ENCODE data around the gene CDH23. TPM values are rescaled to one million over a fixed set of nuclear protein-coding genes. Genes with fewer than 3 reads are reported as not detected.

Gene CDH23
- total RNA-seq, 1 experiment from 2014 or later = 0.03 TPM

GRCh38 chr10:71864911-71865361 is 468.2 kb downstream of the CDH23 start:
- peak; percentile 75 for DNase-seq (ENCODE audit: low read depth)
- in situ Hi-C loops (cut with HindIII; ENCODE audit: low pct_unique_long_range_greater_than_20kb, low sequenced_read_pairs) = no loop called here

Other genes starting within 250 kb of the CDH23 start
- 0.20 TPM in 1 of 2 replicates, not detected in the other for gene UNC5B, start 184.3 kb upstream of the CDH23 start, total RNA-seq (2014; rRNA removed; shearing (Covaris generic); ENCODE audit: low replicate concordance)
- 0.41 and 3.9 TPM in 2 replicates for gene SLC29A3, start 77.7 kb upstream of the CDH23 start, total RNA-seq (2014; rRNA removed; shearing (Covaris generic); ENCODE audit: low replicate concordance)

Measured in Caki2 (cell line).